Endothelial cell of umbilical vein (primary cell): Measurements from ENCODE around the gene CTNNA2. TPM values are rescaled to one million over a fixed set of nuclear protein-coding genes. Genes with fewer than 3 reads are reported as not detected.

Experiments used
- BruUV-seq: library from RNA; stranded (reverse); fragments of 400-500 nt; replicated peaks from 2 replicates; lab custom pipeline; 2021; lab: Mats Ljungman, UMichigan
- CTCF ChIA-PET: fragments of 300-600, 350-600 bp; sonication (Branson Sonifier 250); formaldehyde crosslinking; loops from one replicate; lab custom pipeline; 2021; ENCODE audit warnings: antibody characterized with exemption, inconsistent platforms; lab: Charles Lee
- POLR2A ChIA-PET: fragments of 300-600, 350-600 bp; sonication (Branson Sonifier 250); formaldehyde crosslinking; loops from one replicate; lab custom pipeline; 2021; ENCODE audit warnings: antibody characterized with exemption, inconsistent platforms; lab: Charles Lee
- DNase-seq: peaks from one replicate; pipeline ENCODE4 v3.0.0-alpha.2; 2011; ENCODE audit warnings: low read depth, low spot score
- FAIRE-seq: peaks from 2 replicates; lab custom pipeline; 2011; peaks lifted over from hg19 to GRCh38; lab: Jason Lieb, UNC
- H2AFZ ChIP-seq: 2 replicates; pipeline ENCODE4 v1.6.0; 2012; ENCODE audit warnings: low read depth, low read length, control low read depth, inconsistent platforms
- H3K27ac ChIP-seq: 2 replicates; pipeline ENCODE4 v1.5.1; 2011; ENCODE audit warnings: low read depth, mild to moderate bottlenecking, control low read depth, low read length, moderate library complexity; ENCODE audit not compliant: insufficient read depth
- H3K27me3 ChIP-seq, 2 experiments: 2 replicates each; pipeline versions ENCODE4 v1.6.0 to v1.6.1; 2011; ENCODE audit warnings: low read length in 2 of 2, mixed read lengths in 1 of 2; ENCODE audit not compliant: control insufficient read depth in 2 of 2, insufficient read depth in 2 of 2
- H3K36me3 ChIP-seq, 2 experiments: 2 replicates in 1 of 2; 3 replicates in 1 of 2; pipeline ENCODE4 v1.5.1; 2011; ENCODE audit warnings: low read length in 2 of 2, mild to moderate bottlenecking in 1 of 2, moderate library complexity in 1 of 2; ENCODE audit not compliant: control insufficient read depth in 2 of 2, insufficient read depth in 2 of 2; ENCODE audit errors: extremely low read depth in 1 of 2
- H3K4me1 ChIP-seq: 3 replicates; pipeline ENCODE4 v1.5.1; 2011; ENCODE audit warnings: mild to moderate bottlenecking, low read length; ENCODE audit not compliant: control insufficient read depth, insufficient read depth; ENCODE audit errors: extremely low read depth
- H3K4me2 ChIP-seq: 2 replicates; pipeline ENCODE4 v1.6.1; 2011; ENCODE audit warnings: low read length, control low read depth, mixed read lengths; ENCODE audit not compliant: insufficient read depth
- H3K4me3 ChIP-seq, 3 experiments: fragments of 200-600 bp in 1 of 3; sonication (generic), shearing (Covaris generic) in 1 of 3; replicated peaks in 1 of 3; 2 replicates each; pipeline ENCODE4 v1.5.1; 2011 to 2016; ENCODE audit warnings: control low read depth in 3 of 3, low read length in 3 of 3, mild to moderate bottlenecking in 2 of 3, inconsistent platforms in 1 of 3, low read depth in 1 of 3, moderate library complexity in 1 of 3; ENCODE audit not compliant: insufficient read depth in 1 of 3
- H3K79me2 ChIP-seq: 2 replicates; pipeline ENCODE4 v1.6.0; 2012; ENCODE audit warnings: low read length, inconsistent platforms; ENCODE audit not compliant: control insufficient read depth, insufficient read depth
- H3K9ac ChIP-seq: replicated peaks from 2 replicates; pipeline ENCODE3; 2011; ENCODE audit warnings: low read length, control low read depth; ENCODE audit not compliant: insufficient read depth; ENCODE audit errors: extremely low read depth
- H3K9me1 ChIP-seq: replicated peaks from 3 replicates; pipeline ENCODE4 v1.6.0; 2011; ENCODE audit warnings: mild to moderate bottlenecking, low read length; ENCODE audit not compliant: control insufficient read depth, insufficient read depth; ENCODE audit errors: extremely low read depth
- H3K9me3 ChIP-seq: replicated peaks from 2 replicates; pipeline ENCODE4 v1.5.1; 2012; ENCODE audit warnings: low read length, inconsistent platforms; ENCODE audit not compliant: control insufficient read depth, insufficient read depth
- H4K20me1 ChIP-seq: replicated peaks from 2 replicates; pipeline ENCODE3; 2011; ENCODE audit warnings: mild to moderate bottlenecking, low read length; ENCODE audit not compliant: control insufficient read depth, insufficient read depth; ENCODE audit errors: extremely low read depth
- EZH2 ChIP-seq: IDR thresholded peaks from 2 replicates; pipeline ENCODE4 v1.6.1; 2012; ENCODE audit warnings: borderline replicate concordance, low read depth, mild to moderate bottlenecking, moderate library complexity, low read length, inconsistent platforms; ENCODE audit not compliant: severe bottlenecking
- FOS ChIP-seq: IDR thresholded peaks from 2 replicates; pipeline ENCODE4 v1.6.1; 2011; ENCODE audit warnings: mild to moderate bottlenecking, low read length, moderate library complexity, borderline replicate concordance; ENCODE audit not compliant: insufficient read depth
- GATA2 ChIP-seq: IDR thresholded peaks from 2 replicates; pipeline ENCODE4 v1.7.0; 2011; ENCODE audit warnings: low read depth, mild to moderate bottlenecking, moderate library complexity, mixed read lengths, low read length; ENCODE audit not compliant: insufficient read length, insufficient read depth
- JUN ChIP-seq: IDR thresholded peaks from 2 replicates; pipeline ENCODE4 v1.6.1; 2011; ENCODE audit warnings: borderline replicate concordance, low read depth; ENCODE audit not compliant: insufficient read length, insufficient read depth
- MYC ChIP-seq: IDR thresholded peaks from one replicate; pipeline ENCODE4 v1.6.1; 2011; ENCODE audit warnings: mild to moderate bottlenecking, low read depth, low read length
- POLR2A ChIP-seq: IDR thresholded peaks from 2 replicates; pipeline ENCODE4 v1.6.1; 2012; ENCODE audit warnings: low read depth, mild to moderate bottlenecking, control low read depth, low read length
- POLR2AphosphoS5 ChIP-seq: IDR thresholded peaks from 2 replicates; pipeline ENCODE4 v1.6.1; 2012; ENCODE audit warnings: low read depth, mild to moderate bottlenecking, control low read depth, low read length, moderate library complexity; ENCODE audit not compliant: insufficient read depth
- dilution Hi-C: fragments of 300-500 bp; cut with MboI; formaldehyde crosslinking; loops from one replicate; pipeline ENCODE4 v1.15.0; 2019; ENCODE audit warnings: low sequenced_read_pairs; ENCODE audit not compliant: extremely low pct_ligation_motif_present
- intact Hi-C: fragments of 100-400 bp; cut with micrococcal nuclease; formaldehyde crosslinking; loops from one replicate; pipeline ENCODE4 v1.10.0; 2022
- polyA plus RNA-seq, 4 experiments: library from polyadenylated mRNA; depleted of rRNA in 3 of 4; stranded (reverse) in 3 of 4; unstranded in 1 of 4; fragments of >200 nt; gene quantifications; 2 replicates each; pipeline versions ENCODE4 v1.2.1 to v1.2.3, GENCODE V29; 2011 to 2012; ENCODE audit warnings: missing spikeins in 1 of 4
- total RNA-seq: library from RNA; stranded (reverse); gene quantifications from 2 replicates; pipeline ENCODE4 v1.2.3, GENCODE V29; 2021
- TF ChIP-seq, protein P1 (sequence below), 2 donors: IDR thresholded peaks; 1 replicate in 1 of 2; 2 replicates in 1 of 2; pipeline ENCODE4 v1.5.1; 2011; ENCODE audit warnings: low read length in 2 of 2, mild to moderate bottlenecking in 2 of 2, moderate library complexity in 2 of 2, control low read depth in 1 of 2, inconsistent platforms in 1 of 2, low read depth in 1 of 2; ENCODE audit not compliant: insufficient read depth in 1 of 2; ENCODE audit errors: extremely low read depth in 1 of 2
- TF ChIP-seq, protein P2 (sequence below): IDR thresholded peaks from 2 replicates; pipeline ENCODE4 v1.6.1; 2011; ENCODE audit not compliant: insufficient read depth, insufficient read length

The CTNNA2 gene
- total and polyA plus RNA-seq, 2 donors (not counting 3 experiments of a cell fraction or from before 2014, with no cell fraction given) = not detected

DNA sequence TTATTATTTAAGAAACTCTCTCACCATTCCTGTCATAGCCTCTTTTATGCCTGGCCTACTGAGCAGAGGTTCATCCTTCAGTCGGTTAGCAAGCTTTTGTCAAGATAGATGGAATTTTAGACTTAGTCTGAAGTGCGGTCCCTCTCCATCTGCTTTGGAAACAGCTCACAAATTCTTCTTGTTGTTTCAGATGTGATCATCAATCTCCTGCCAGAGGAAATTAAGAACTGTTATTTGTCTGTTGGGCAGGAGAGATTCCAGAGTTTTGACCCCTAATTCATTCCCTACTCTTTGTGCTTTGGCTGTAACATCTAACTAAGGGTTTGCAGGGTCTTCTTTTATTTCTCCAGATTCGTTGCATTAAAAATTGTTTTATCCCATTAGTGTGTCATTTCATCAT lies 735.3 kb downstream of the CTNNA2 start:
- dilution Hi-C loops (no loop called here), intact Hi-C loops (no loop called here)
- POLR2A ChIA-PET = no interaction called here
- H2AFZ ChIP-seq = no peak overlapping the region
- CTCF ChIA-PET = no interaction called here
- no peak overlapping the region for H3K4me2 ChIP-seq
- BruUV-seq = no TSS peak
- no peaks in the 10 kb centered on the region for H4K20me1 ChIP-seq
- no peaks in the 10 kb centered on the region for H3K36me3 ChIP-seq
- FAIRE-seq = no peak
- H3K9ac ChIP-seq = no peak overlapping the region
- H3K9me3 ChIP-seq = peaks cover 2% of the 10 kb centered on the region
- no peaks in the 10 kb centered on the region for H3K27me3 ChIP-seq
- no peak for TF ChIP-seq JUN
- no peak for TF ChIP-seq MYC
- TF ChIP-seq, protein P1, sequence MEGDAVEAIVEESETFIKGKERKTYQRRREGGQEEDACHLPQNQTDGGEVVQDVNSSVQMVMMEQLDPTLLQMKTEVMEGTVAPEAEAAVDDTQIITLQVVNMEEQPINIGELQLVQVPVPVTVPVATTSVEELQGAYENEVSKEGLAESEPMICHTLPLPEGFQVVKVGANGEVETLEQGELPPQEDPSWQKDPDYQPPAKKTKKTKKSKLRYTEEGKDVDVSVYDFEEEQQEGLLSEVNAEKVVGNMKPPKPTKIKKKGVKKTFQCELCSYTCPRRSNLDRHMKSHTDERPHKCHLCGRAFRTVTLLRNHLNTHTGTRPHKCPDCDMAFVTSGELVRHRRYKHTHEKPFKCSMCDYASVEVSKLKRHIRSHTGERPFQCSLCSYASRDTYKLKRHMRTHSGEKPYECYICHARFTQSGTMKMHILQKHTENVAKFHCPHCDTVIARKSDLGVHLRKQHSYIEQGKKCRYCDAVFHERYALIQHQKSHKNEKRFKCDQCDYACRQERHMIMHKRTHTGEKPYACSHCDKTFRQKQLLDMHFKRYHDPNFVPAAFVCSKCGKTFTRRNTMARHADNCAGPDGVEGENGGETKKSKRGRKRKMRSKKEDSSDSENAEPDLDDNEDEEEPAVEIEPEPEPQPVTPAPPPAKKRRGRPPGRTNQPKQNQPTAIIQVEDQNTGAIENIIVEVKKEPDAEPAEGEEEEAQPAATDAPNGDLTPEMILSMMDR (IDR thresholded peaks at IDR 0.05; ENCODE audit: extremely low read depth in 1 of 2, insufficient read depth in 1 of 2, low read depth in 1 of 2, low read length in 2 of 2) = no peak
- TF ChIP-seq GATA2 = no peak
- TF ChIP-seq POLR2A = no peak
- TF ChIP-seq EZH2 = no peak
- TF ChIP-seq POLR2AphosphoS5 = no peak
- no peak for TF ChIP-seq FOS
- TF ChIP-seq, protein P2, sequence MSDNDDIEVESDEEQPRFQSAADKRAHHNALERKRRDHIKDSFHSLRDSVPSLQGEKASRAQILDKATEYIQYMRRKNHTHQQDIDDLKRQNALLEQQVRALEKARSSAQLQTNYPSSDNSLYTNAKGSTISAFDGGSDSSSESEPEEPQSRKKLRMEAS = no peak
- H3K9me1 ChIP-seq = no peaks in the 10 kb centered on the region
- no peak overlapping the region for H3K4me3 ChIP-seq
- no peaks in the 10 kb centered on the region for H3K79me2 ChIP-seq
- no peak for DNase-seq
- H3K27ac ChIP-seq = no peak overlapping the region
- no peaks in the 10 kb centered on the region for H3K4me1 ChIP-seq
